Hepatocyte (in vitro differentiated cells): ENCODE data around the gene GARIN5B. TPM values are rescaled to one million over a fixed set of nuclear protein-coding genes. Genes with fewer than 3 reads are reported as not detected.

ENCODE experiments used
- DNase-seq: peaks from one replicate; pipeline ENCODE4 v3.0.0-alpha.2; 2016; ENCODE audit warnings: low spot score
- H2AFZ ChIP-seq: fragments of 200-600 bp; sonication (generic); 2 replicates; pipeline ENCODE4 v1.6.0; 2016; ENCODE audit warnings: antibody characterized with exemption, mild to moderate bottlenecking
- H3K27ac ChIP-seq: fragments of 200-600 bp; sonication (generic); 2 replicates; pipeline ENCODE4 v1.5.1; 2016; ENCODE audit warnings: mild to moderate bottlenecking
- H3K27me3 ChIP-seq: fragments of 200-600 bp; sonication (generic); 2 replicates; pipeline ENCODE4 v1.6.1; 2016
- H3K36me3 ChIP-seq: fragments of 200-600 bp; sonication (generic); replicated peaks from 2 replicates; pipeline ENCODE4 v1.5.1; 2016; ENCODE audit warnings: low read depth; ENCODE audit not compliant: insufficient read depth
- H3K4me1 ChIP-seq: fragments of 200-600 bp; sonication (generic); 2 replicates; pipeline ENCODE4 v1.5.1; 2016; ENCODE audit warnings: mild to moderate bottlenecking, moderate library complexity; ENCODE audit not compliant: insufficient read depth
- H3K4me2 ChIP-seq: fragments of 200-600 bp; sonication (generic); 2 replicates; pipeline ENCODE4 v1.6.0; 2016
- H3K4me3 ChIP-seq: fragments of 200-600 bp; sonication (generic); 2 replicates; pipeline ENCODE4 v1.5.1; 2016; ENCODE audit warnings: mild to moderate bottlenecking
- H3K79me2 ChIP-seq: fragments of 200-600 bp; sonication (generic); 2 replicates; pipeline ENCODE4 v1.6.0; 2017; ENCODE audit warnings: mild to moderate bottlenecking
- H3K9me2 ChIP-seq: fragments of 200-600 bp; sonication (generic); replicated peaks from 2 replicates; pipeline ENCODE4 v1.6.0; 2017; ENCODE audit warnings: mild to moderate bottlenecking; ENCODE audit not compliant: insufficient read depth
- H3K9me3 ChIP-seq: fragments of 200-600 bp; sonication (generic); 2 replicates; pipeline ENCODE4 v1.5.1; 2016; ENCODE audit warnings: low read depth, mild to moderate bottlenecking
- H4K20me1 ChIP-seq: fragments of 200-600 bp; sonication (generic); 2 replicates; pipeline ENCODE4 v1.6.0; 2016; ENCODE audit warnings: mild to moderate bottlenecking; ENCODE audit not compliant: insufficient read depth, poor library complexity, severe bottlenecking
- CTCF ChIP-seq: fragments of 200-600 bp; sonication (generic); IDR thresholded peaks from 2 replicates; pipeline ENCODE4 v1.5.1; 2016; ENCODE audit warnings: antibody characterized with exemption, mild to moderate bottlenecking; ENCODE audit not compliant: poor library complexity
- EZH2 ChIP-seq: fragments of 200-600 bp; sonication (generic); IDR thresholded peaks from 2 replicates; pipeline ENCODE4 v1.6.1; 2016; ENCODE audit warnings: antibody characterized with exemption, mild to moderate bottlenecking, borderline replicate concordance
- EZH2phosphoT487 ChIP-seq: fragments of 200-600 bp; sonication (generic); IDR thresholded peaks from one replicate; pipeline ENCODE4 v1.6.1; 2018; ENCODE audit warnings: antibody characterized with exemption, mild to moderate bottlenecking, low read depth, moderate library complexity; ENCODE audit not compliant: unreplicated experiment, severe bottlenecking
- WGBS: methylation state at CpG from one replicate; pipeline ENCODE4 v1.1.6; 2016; ENCODE audit warnings: low lambda C conversion rate; ENCODE audit errors: missing lambda C conversion rate; 5-methylcytosine and 5-hydroxymethylcytosine counted together
- polyA plus RNA-seq: library from polyadenylated mRNA; unstranded; fragments of >200 nt; fragmentation: Nextera tagmentation; extraction: Ambion mirVana; gene quantifications from 2 replicates; pipeline ENCODE4 v1.2.1, GENCODE V29; 2016
- total RNA-seq: library from RNA; depleted of rRNA; stranded (reverse); fragments of >200 nt; gene quantifications from 2 replicates; pipeline ENCODE4 v1.2.3, GENCODE V29; 2014

GARIN5B gene
- total and polyA plus RNA-seq, 2 experiments from 2014 or later: 0.18 TPM; not detected in 1

GRCh38 chr19:55316646-55317045, 46.4 kb downstream of the GARIN5B start:
- no peak for DNase-seq
- H3K36me3 ChIP-seq: no peaks in the 10 kb centered on the region
- no peak overlapping the region for H3K4me2 ChIP-seq

GRCh38 chr19:55315956-55316525, 47.0 kb downstream of the GARIN5B start:
- no peaks in the 10 kb centered on the region for H3K36me3 ChIP-seq
- H3K27me3 ChIP-seq: no peaks in the 10 kb centered on the region
- no peaks in the 10 kb centered on the region for H3K9me2 ChIP-seq
- no peak overlapping the region for H3K27ac ChIP-seq
- DNase-seq: no peak
- H3K4me1 ChIP-seq: peaks cover 3% of the 10 kb centered on the region
- no peak overlapping the region for H3K4me3 ChIP-seq
- no peak overlapping the region for H3K4me2 ChIP-seq
- no peaks in the 10 kb centered on the region for H4K20me1 ChIP-seq
- H3K79me2 ChIP-seq: no peaks in the 10 kb centered on the region
- H2AFZ ChIP-seq: no peak overlapping the region
- no peaks in the 10 kb centered on the region for H3K9me3 ChIP-seq
- whole genome bisulfite sequencing: 95% methylated on average over 13 of the region's 13 CpGs
- TF ChIP-seq CTCF (no peak), EZH2 (no peak), EZH2phosphoT487 (no peak)

More at GRCh38 chr19:55316646-55317045, 46.4 kb downstream of the GARIN5B start:
- Histone ChIP-seq H3K9me2 (no peaks in the 10 kb centered on the region), H3K27me3 (no peaks in the 10 kb centered on the region), H3K9me3 (no peaks in the 10 kb centered on the region), H3K4me1 (peaks cover 3% of the 10 kb centered on the region), H3K27ac (no peak overlapping the region), H4K20me1 (no peaks in the 10 kb centered on the region), H3K4me3 (no peak overlapping the region), H3K79me2 (no peaks in the 10 kb centered on the region), H2AFZ (no peak overlapping the region)
- WGBS: 87% methylated on average over 8 of the region's 8 CpGs
- TF ChIP-seq EZH2phosphoT487 (no peak), CTCF (no peak), EZH2 (no peak)

GRCh38 chr19:55314396-55314795, 48.7 kb downstream of the GARIN5B start:
- no peak overlapping the region for H3K4me3 ChIP-seq
- WGBS: 77% methylated on average over 8 of the region's 8 CpGs
- H3K4me2 ChIP-seq: no peak overlapping the region
- no peaks in the 10 kb centered on the region for H3K9me3 ChIP-seq
- no peak for TF ChIP-seq EZH2
- TF ChIP-seq EZH2phosphoT487: no peak
- no peak for TF ChIP-seq CTCF
- no peaks in the 10 kb centered on the region for H4K20me1 ChIP-seq
- H3K4me1 ChIP-seq: no peaks in the 10 kb centered on the region
- no peak overlapping the region for H3K27ac ChIP-seq
- no peak for DNase-seq
- no peaks in the 10 kb centered on the region for H3K79me2 ChIP-seq
- no peaks in the 10 kb centered on the region for H3K27me3 ChIP-seq
- no peak overlapping the region for H2AFZ ChIP-seq
- H3K36me3 ChIP-seq: no peaks in the 10 kb centered on the region
- no peaks in the 10 kb centered on the region for H3K9me2 ChIP-seq
